GM18507 (cell line): ENCODE data around the gene TMEM154.

Experiments used
- DNase-seq: peaks from one replicate; pipeline ENCODE4 v3.0.0; 2011; ENCODE audit warnings: low read depth; ENCODE audit not compliant: insufficient read length; ENCODE audit errors: extremely low spot score
- FAIRE-seq: peaks from 2 replicates; lab custom pipeline; 2011; peaks lifted over from hg19 to GRCh38; lab: Jason Lieb, UNC

Gene TMEM154

GRCh38 chr4:152577708-152578396 lies 101.9 kb downstream of the TMEM154 start:
- peak; percentile 54 for FAIRE-seq
- DNase-seq = no peak

GRCh38 chr4:152575533-152575932 lies 104.3 kb downstream of the TMEM154 start:
- FAIRE-seq (no peak), DNase-seq (no peak)

- DNase-seq (no peak), FAIRE-seq (no peak)
These were observed 105.9 kb downstream of the TMEM154 start for GRCh38 chr4:152573861-152574260.

DNA sequence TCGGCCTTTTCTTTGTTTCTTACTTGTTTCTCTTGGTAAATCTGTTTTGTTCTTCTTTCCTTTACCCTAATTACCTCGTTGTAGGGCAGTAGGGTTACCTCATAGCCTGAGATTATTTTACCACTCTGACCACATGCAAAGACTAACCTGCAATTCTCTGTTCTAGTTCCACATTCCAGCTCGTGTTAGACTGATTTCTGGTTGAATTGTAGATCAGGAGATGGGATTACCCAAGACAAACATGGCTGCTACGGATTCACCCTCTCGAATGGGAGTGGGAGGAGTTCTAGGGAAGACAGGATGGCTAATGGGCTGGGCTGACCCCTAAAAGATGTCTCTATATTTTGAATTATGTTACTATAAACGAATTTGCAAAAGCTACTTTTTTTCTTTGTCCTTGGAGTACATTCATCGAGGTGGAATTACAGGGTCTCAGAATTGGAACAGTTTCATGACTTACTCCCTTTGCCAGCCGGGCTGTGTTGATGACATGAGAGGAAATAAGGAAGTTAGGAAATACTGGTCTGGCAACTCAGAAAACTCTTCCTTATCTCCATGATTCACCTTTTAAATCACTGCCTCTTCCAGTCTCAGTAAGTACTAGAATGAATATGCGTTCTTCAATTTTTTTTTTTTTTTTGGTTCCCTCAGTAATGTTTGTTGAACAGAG lies 107.2 kb downstream of the TMEM154 start:
- FAIRE-seq = peak; percentile 68

DNA sequence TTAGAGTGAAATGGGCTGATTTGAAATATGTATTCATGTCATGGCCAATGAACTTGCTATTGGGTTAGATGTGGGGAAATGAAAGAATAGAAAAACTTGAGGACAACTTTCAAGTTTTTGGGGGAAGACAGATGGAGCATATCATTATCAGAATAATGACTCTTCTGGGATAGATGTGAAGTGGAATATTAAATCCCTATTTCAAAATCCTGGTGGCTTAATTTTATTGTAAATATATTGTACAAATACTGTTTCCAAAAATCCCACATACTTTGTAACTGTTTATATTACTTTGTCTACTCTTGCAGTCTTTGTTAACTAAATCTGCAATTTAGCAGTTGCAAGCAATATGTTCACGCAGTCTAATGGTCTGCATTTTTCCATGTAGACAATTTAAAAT lies 108.0 kb downstream of the TMEM154 start:
- no peak for FAIRE-seq
- DNase-seq = no peak

More for the DNA sequence above, 107.2 kb downstream of the TMEM154 start:
- no peak for DNase-seq

GRCh38 chr4:152571296-152571695 lies 108.5 kb downstream of the TMEM154 start:
- DNase-seq (no peak), FAIRE-seq (no peak)
